ENCODE results near the gene PLCB2.

- TF ChIP-seq POLR2A (IDR thresholded peaks at IDR 0.05; ENCODE audit: low read depth, low read length): no peak
- no peak for TF ChIP-seq POLR2AphosphoS5 (IDR thresholded peaks at IDR 0.05; ENCODE audit: low read depth, low read length)
- TF ChIP-seq TAF1 (IDR thresholded peaks at IDR 0.05; ENCODE audit: borderline replicate concordance, low read depth, low read length): no peak
Observed at GRCh38 chr15:40248006-40248783, 59.5 kb downstream of the PLCB2 start.

Data from GM12892 (cell line).